Central memory CD4-positive, alpha-beta T cell (primary cell): ENCODE data around the gene ZNF800.

Experiments used
- DNase-seq: peaks from one replicate; pipeline ENCODE4 v3.0.0; 2022

ZNF800 gene

DNA sequence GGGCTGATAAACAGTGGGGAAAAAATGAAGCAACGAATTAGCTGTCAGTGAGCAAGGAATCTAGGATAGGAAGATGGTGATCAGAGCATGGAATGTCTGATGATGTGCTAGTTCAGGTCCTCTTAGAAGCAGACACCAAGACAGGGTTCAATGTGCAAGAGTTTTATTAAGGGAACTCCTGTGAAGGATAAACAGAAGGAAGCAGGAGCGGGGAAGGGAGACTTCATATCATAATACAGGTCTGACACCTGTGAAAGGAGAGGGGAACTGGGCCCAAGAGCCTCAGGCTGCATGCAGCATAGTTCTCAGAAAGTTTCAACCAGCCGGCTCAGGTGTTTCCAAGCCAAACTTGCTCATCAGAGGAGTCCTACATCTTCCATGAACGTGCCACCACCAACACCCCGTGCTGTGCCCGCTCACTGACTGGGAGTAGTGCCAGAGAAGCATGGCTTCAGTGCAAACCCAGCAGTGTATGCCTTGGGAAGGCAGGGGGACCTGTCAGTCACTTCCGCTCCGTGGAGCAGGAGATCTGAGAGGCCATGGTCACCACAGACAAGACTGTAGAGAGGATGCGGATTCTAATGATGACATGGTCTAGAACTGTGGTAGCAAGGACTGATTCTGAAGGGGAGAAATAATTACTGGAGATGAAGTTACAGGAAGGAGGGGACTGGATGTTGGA is 45.8 kb downstream of the ZNF800 start:
- no peak for DNase-seq

DNA sequence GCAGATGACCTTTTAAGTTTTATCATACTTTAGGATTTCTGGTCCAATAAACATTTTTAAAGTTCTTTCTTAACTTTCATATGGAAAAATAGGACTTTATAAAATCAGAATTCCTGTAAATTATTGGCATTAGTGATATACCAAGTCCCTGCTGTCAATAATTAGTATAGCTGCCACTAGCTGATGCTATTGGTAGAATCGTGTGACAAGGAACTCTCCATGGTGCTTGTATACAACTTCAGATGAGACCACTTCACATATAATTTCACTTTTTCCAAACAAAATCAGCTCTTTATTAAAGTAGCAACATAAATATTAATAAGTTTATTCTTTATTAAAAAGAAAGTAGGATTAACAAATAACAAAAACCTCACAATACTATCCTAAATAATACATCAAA is 49.9 kb downstream of the ZNF800 start:
- no peak for DNase-seq

DNA sequence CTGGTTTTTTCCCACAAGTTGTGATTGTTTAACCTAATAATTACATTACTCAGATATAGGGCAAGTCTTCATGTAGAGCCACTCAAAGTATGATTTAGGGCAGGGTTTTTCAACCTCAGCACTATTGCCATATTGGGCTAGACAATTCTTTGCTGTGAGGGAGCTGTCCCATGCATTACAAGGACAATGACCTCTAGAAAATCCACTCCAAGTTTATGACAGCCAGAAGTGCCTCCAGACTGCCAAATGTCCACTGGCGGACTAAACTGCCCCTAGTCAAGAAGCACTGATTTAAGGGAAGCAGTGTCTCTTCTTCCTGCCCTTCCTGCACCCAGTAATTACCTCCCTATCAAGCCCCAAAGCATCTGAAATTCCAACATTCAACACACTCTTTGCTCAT is 54.4 kb downstream of the ZNF800 start:
- DNase-seq, result no peak

DNA sequence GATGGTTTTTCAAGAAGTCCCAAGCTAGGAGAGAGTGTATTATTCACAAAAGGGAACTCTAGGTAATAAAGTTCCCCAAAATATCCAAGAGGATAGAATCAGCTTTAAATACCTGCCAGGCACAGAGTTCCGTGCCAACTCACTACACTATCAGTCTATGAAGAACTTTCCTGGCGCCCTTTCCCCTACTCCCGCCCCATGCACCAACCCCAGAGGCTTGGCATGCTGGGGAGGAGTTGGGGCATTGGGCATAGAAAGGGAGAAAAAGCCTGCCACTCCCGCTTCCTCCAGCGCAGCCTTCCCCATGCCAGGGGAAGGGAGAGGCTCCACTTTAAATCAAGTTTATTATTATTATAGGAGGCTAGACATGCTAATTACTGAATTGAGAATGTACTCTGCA is 54.9 kb downstream of the ZNF800 start:
- DNase-seq, result no peak

- DNase-seq, result no peak
Observed at GRCh38 chr7:127336458-127336857, 56.0 kb downstream of the ZNF800 start.

DNA sequence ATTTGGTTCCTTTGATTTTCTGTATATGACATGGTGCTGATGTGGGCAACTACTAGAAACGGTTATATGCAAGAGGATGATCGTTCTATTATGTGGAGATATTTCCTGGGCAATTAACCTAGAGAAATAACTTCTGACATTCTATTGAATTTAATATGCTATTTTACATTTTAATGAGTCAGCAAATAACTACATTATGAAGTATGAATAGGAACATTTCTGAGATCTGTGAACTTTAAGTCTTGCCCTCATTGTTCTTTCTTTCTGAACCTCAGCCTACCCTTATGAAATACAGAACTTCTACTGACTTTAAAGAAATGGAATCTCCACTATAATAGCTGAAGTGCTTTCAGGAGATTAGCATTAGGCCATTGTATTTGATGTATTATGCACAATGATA is 59.6 kb downstream of the ZNF800 start:
- DNase-seq, result no peak

- DNase-seq, result no peak
Observed at GRCh38 chr7:127330070-127330469, 62.4 kb downstream of the ZNF800 start.

DNA sequence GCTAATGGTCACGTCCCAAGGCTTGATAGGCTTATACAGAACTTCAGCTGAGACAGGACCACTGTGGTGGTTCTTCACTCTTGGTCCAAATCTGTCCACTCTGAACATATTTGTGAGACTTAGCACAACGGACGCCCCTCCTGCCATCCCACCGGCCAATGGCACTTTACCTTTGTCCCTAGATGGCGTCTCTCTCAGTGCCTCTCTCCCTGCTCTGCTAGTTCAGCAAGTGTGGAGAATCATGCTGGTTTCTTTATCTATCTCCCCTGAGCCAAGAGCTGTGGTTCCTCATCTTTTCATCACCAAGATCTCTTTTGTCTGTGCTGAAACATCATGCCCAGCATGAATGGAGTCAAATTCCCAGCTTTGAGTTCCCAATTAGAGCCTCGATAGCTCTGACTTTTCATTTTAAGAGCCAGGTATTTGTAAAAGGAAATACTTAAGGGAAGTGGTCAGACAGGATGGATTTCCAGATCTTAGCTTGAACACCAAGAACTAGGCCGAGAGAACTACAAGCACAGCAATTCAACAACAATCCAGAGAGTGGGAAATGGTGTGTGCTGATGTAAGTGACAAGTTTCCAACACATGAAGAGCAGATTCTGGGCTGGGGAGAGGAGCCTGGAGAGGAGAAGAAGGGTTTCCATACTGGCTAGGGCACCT is 69.5 kb downstream of the ZNF800 start:
- no peak for DNase-seq

- peak; percentile 57 for DNase-seq
Observed at GRCh38 chr7:127322351-127322750, 70.2 kb downstream of the ZNF800 start.

- DNase-seq, result no peak
Observed at GRCh38 chr7:127320974-127321373, 71.5 kb downstream of the ZNF800 start.
